K562 (cell line): Measurements from ENCODE around the gene FAM9B. TPM values are rescaled to one million over a fixed set of nuclear protein-coding genes. Genes with fewer than 3 reads are reported as not detected.

Experiments used
- ATAC-seq: fragments of 200-7000 bp; cut with Tn5 transposase; 3 replicates; pipeline ENCODE4 v1.9.1; 2020; ENCODE audit warnings: moderate library complexity
- BruUV-seq: library from RNA; stranded (reverse); fragments of 400-500 nt; replicated peaks from 2 replicates; lab custom pipeline; 2021; lab: Mats Ljungman, UMichigan
- CTCF ChIA-PET: fragments of 300-600 bp; formaldehyde crosslinking; extraction: SDS; loops from one replicate; lab custom pipeline; 2021; ENCODE audit warnings: low intra/inter-chr PET ratio; lab: Yijun Ruan, JAX
- POLR2A ChIA-PET: fragments of 300-600, 350-650 bp; sonication (Branson Sonifier 250); formaldehyde crosslinking; extraction: SDS; loops from one replicate; lab custom pipeline; 2021; ENCODE audit warnings: antibody characterized with exemption, inconsistent platforms; lab: Yijun Ruan, JAX
- DNase-seq, 4 experiments: peaks; one replicate each; pipeline versions ENCODE4 v3.0.0 to v3.0.0-alpha.2; 2011 to 2018; ENCODE audit warnings: low spot score in 3 of 4, mixed read lengths in 3 of 4; ENCODE audit errors: extremely low read depth in 1 of 4
- FAIRE-seq: peaks from 2 replicates; lab custom pipeline; 2011; peaks lifted over from hg19 to GRCh38; lab: Jason Lieb, UNC
- H2AFZ ChIP-seq: 2 replicates; pipeline ENCODE4 v1.6.0; 2011; ENCODE audit warnings: low read depth, low read length, control low read depth, inconsistent platforms
- H3K27ac ChIP-seq: fragments of 200-600 bp; 3 replicates; pipeline ENCODE4 v1.8.0; 2011; ENCODE audit warnings: low read depth, mild to moderate bottlenecking, control low read depth, inconsistent platforms, low read length, moderate library complexity, mixed read lengths; ENCODE audit errors: extremely low read depth
- H3K27me3 ChIP-seq, 2 experiments: fragments of 300-600 bp in 1 of 2; 2 replicates in 1 of 2; 3 replicates in 1 of 2; pipeline versions ENCODE4 v1.6.0 to v1.8.0; 2011; ENCODE audit warnings: inconsistent platforms in 2 of 2, low read length in 2 of 2, mild to moderate bottlenecking in 1 of 2, mixed read lengths in 1 of 2, moderate library complexity in 1 of 2; ENCODE audit not compliant: control insufficient read depth in 2 of 2, insufficient read depth in 2 of 2
- H3K36me3 ChIP-seq: fragments of 300-600 bp; 3 replicates; pipeline ENCODE4 v1.8.0; 2011; ENCODE audit warnings: mild to moderate bottlenecking, low read length, inconsistent platforms; ENCODE audit not compliant: control insufficient read depth, insufficient read depth
- H3K4me1 ChIP-seq, 2 experiments: fragments of 200-600 bp in 1 of 2; replicated peaks in 1 of 2; 2 replicates in 1 of 2; 3 replicates in 1 of 2; pipeline versions ENCODE4 v1.5.1 to v1.8.0; 2011; ENCODE audit warnings: inconsistent platforms in 2 of 2, low read length in 2 of 2, mild to moderate bottlenecking in 1 of 2, mixed read lengths in 1 of 2, moderate library complexity in 1 of 2; ENCODE audit not compliant: control insufficient read depth in 2 of 2, insufficient read depth in 2 of 2
- H3K4me2 ChIP-seq: 2 replicates; pipeline ENCODE4 v1.6.1; 2011; ENCODE audit warnings: low read length, control low read depth, inconsistent platforms, mixed read lengths; ENCODE audit not compliant: insufficient read depth
- H3K4me3 ChIP-seq: fragments of 200-600 bp; sonication (generic), shearing (Covaris generic); 2 replicates; pipeline ENCODE4 v1.5.1; 2016; ENCODE audit warnings: control low read depth, inconsistent platforms
- H3K79me2 ChIP-seq: fragments of 200-600 bp; 3 replicates; pipeline ENCODE4 v1.8.0; 2011; ENCODE audit warnings: low read length, inconsistent platforms; ENCODE audit not compliant: control insufficient read depth, insufficient read depth
- H3K9ac ChIP-seq, 2 experiments: 2 replicates each; pipeline versions ENCODE4 v1.6.0 to v1.6.1; 2011; ENCODE audit warnings: low read depth in 2 of 2, low read length in 2 of 2, control low read depth in 1 of 2, inconsistent platforms in 1 of 2, mild to moderate bottlenecking in 1 of 2, mixed read lengths in 1 of 2; ENCODE audit not compliant: insufficient read depth in 1 of 2
- H3K9me1 ChIP-seq: one replicate; pipeline ENCODE4 v1.6.0; 2011; ENCODE audit warnings: inconsistent platforms, mild to moderate bottlenecking, low read length, moderate library complexity; ENCODE audit not compliant: control insufficient read depth, insufficient read depth
- H3K9me3 ChIP-seq: replicated peaks from 2 replicates; pipeline ENCODE4 v1.5.1; 2011; ENCODE audit warnings: low read depth, low read length, inconsistent platforms; ENCODE audit not compliant: control insufficient read depth, insufficient read depth
- H4K20me1 ChIP-seq: replicated peaks from 2 replicates; pipeline ENCODE4 v1.6.1; 2011; ENCODE audit warnings: low read length, inconsistent platforms, mixed read lengths; ENCODE audit not compliant: control insufficient read depth, insufficient read depth
- BRD9 ChIP-seq: fragments of 450-650 bp; IDR thresholded peaks from 2 replicates; pipeline ENCODE4 v1.6.1; 2018; ENCODE audit warnings: low read depth; ENCODE audit not compliant: partially characterized antibody
- GABPB2 ChIP-seq: fragments of 250-450 bp; sonication (Bioruptor Pico); conservative IDR thresholded peaks from 2 replicates; pipeline ENCODE4 v1.5.1; 2021; ENCODE audit warnings: mild to moderate bottlenecking
- SNRNP70 ChIP-seq: fragments of 200-400 bp; formaldehyde crosslinking; optimal IDR thresholded peaks from 2 replicates; pipeline ENCODE3; 2017; ENCODE audit warnings: low read depth, low read length
- SP1 ChIP-seq: sonication (generic); formaldehyde crosslinking; IDR thresholded peaks from 2 replicates; pipeline ENCODE4 v1.8.1; 2022; ENCODE audit warnings: mild to moderate bottlenecking, missing genetic modification reagents
- TAF1 ChIP-seq: IDR thresholded peaks from 2 replicates; pipeline ENCODE4 v1.6.1; 2011; ENCODE audit warnings: mild to moderate bottlenecking, low read length, moderate library complexity; ENCODE audit not compliant: insufficient read depth, control insufficient read depth, severe bottlenecking; ENCODE audit errors: extremely low read depth
- ZNF668 ChIP-seq: fragments of 250-450 bp; sonication (Bioruptor Pico); IDR thresholded peaks from 2 replicates; pipeline ENCODE4 v1.8.0; 2022; ENCODE audit warnings: mild to moderate bottlenecking, inconsistent platforms
- WGBS: fragments of 100-300 bp; shearing (Covaris generic); methylation state at CpG from one replicate; pipeline ENCODE4 v1.1.6; 2016; ENCODE audit warnings: low coverage, mixed read lengths; ENCODE audit not compliant: insufficient coverage; ENCODE audit errors: missing lambda C conversion rate; 5-methylcytosine and 5-hydroxymethylcytosine counted together
- in situ Hi-C: fragments of 300-500 bp; cut with MboI; formaldehyde crosslinking; loops from 4 replicates; pipeline ENCODE4 v1.15.0; 2018; ENCODE audit warnings: inconsistent platforms, mixed read lengths
- intact Hi-C: fragments of 100-400 bp; cut with micrococcal nuclease; formaldehyde crosslinking; loops from 2 replicates; pipeline ENCODE4 v1.14.2; 2022
- polyA plus RNA-seq, 8 experiments: library from polyadenylated mRNA; depleted of rRNA in 4 of 8; stranded (reverse) in 5 of 8; unstranded in 3 of 8; fragments of >200 nt; fragmentation: Nextera tagmentation in 2 of 8; fragmentation: Illumina TruSeq in 1 of 8; extraction: Ambion mirVana in 2 of 8; extraction: Trizol in 1 of 8; gene quantifications; 2 replicates each; pipeline versions ENCODE4 v1.2.1 to v1.2.3, GENCODE V29; 2011 to 2014; ENCODE audit warnings: inconsistent platforms in 1 of 8, missing spikeins in 1 of 8
- total RNA-seq, 7 experiments: library from RNA; depleted of rRNA in 6 of 7; stranded (reverse); fragments of >200 nt in 6 of 7; fragmentation: Illumina TruSeq in 2 of 7; extraction: Trizol in 2 of 7; gene quantifications; 2 replicates each; pipeline versions ENCODE4 v1.2.1 to v1.2.3, GENCODE V29; 2011 to 2021; ENCODE audit warnings: low replicate concordance in 1 of 7
- TF ChIP-seq, protein P1 (sequence below), 3 experiments: IDR thresholded peaks in 2 of 3; conservative IDR thresholded peaks in 1 of 3; 2 replicates each; pipeline ENCODE4 v1.5.1; 2011 to 2012; ENCODE audit warnings: low read length in 3 of 3, mild to moderate bottlenecking in 3 of 3, control low read depth in 2 of 3, improper control_type of control experiment in 1 of 3, inconsistent platforms in 1 of 3, low read depth in 1 of 3, mixed read lengths in 1 of 3, moderate library complexity in 1 of 3; ENCODE audit not compliant: insufficient read depth in 2 of 3
- TF ChIP-seq, protein P2 (sequence below): sonication (generic); formaldehyde crosslinking; IDR thresholded peaks from 2 replicates; pipeline ENCODE4 v1.8.1; 2023; ENCODE audit warnings: mild to moderate bottlenecking, missing genetic modification reagents
- TF ChIP-seq, protein P3 (sequence below): fragments of 250-450 bp; sonication (Bioruptor Pico); IDR thresholded peaks from 2 replicates; pipeline ENCODE4 v1.8.0; 2021; ENCODE audit warnings: moderate library complexity, mild to moderate bottlenecking, inconsistent platforms

The FAM9B gene
- total and polyA plus RNA-seq, 9 of the 15 experiments (the other 6 are each of a cell fraction or from before 2014, with no cell fraction given) = 0.53 to 4.6 (median 3.2) TPM

DNA sequence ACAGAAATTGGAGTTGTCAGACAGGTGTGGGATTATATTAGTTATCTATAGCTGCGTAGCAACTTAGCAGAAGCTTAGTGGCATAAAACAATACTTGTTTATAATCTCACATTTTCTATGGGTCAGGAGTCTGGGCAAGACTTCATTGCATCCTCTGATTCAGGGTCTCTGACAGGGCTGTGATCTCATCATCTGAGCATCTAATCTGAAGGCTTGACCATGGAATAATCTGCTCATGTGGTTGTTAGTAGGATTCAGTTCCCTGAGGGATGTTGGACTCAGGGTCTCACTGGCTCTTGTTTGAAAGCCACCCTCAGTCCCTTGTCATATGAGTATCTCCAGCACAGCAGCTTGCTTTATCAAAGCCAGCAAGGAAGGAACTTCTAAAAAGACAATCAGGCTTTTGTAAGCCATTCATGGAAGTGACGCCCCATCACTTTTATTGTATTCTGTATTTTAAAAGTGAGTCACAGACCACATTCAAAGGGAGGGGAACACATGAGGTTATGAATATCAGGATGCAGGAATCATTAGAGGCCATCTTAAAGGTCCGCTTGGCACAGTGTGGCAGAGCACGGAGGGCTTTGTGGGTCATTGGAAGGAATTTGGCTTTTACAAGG, 37.2 kb upstream of the FAM9B start:
- DNase-seq (no peak), FAIRE-seq (no peak), ATAC-seq (no peak)
- TF ChIP-seq ZNF668 (CRISPR knock-in tag) = no peak
- TF ChIP-seq TAF1 = no peak
- TF ChIP-seq, protein P1, sequence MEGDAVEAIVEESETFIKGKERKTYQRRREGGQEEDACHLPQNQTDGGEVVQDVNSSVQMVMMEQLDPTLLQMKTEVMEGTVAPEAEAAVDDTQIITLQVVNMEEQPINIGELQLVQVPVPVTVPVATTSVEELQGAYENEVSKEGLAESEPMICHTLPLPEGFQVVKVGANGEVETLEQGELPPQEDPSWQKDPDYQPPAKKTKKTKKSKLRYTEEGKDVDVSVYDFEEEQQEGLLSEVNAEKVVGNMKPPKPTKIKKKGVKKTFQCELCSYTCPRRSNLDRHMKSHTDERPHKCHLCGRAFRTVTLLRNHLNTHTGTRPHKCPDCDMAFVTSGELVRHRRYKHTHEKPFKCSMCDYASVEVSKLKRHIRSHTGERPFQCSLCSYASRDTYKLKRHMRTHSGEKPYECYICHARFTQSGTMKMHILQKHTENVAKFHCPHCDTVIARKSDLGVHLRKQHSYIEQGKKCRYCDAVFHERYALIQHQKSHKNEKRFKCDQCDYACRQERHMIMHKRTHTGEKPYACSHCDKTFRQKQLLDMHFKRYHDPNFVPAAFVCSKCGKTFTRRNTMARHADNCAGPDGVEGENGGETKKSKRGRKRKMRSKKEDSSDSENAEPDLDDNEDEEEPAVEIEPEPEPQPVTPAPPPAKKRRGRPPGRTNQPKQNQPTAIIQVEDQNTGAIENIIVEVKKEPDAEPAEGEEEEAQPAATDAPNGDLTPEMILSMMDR (IDR thresholded peaks at IDR 0.05 in 2 of 3, conservative IDR thresholded peaks at IDR 0.05 in 1 of 3; ENCODE audit: insufficient read depth in 2 of 3, low read depth in 1 of 3, low read length in 3 of 3) = no peak
- TF ChIP-seq, protein P2, sequence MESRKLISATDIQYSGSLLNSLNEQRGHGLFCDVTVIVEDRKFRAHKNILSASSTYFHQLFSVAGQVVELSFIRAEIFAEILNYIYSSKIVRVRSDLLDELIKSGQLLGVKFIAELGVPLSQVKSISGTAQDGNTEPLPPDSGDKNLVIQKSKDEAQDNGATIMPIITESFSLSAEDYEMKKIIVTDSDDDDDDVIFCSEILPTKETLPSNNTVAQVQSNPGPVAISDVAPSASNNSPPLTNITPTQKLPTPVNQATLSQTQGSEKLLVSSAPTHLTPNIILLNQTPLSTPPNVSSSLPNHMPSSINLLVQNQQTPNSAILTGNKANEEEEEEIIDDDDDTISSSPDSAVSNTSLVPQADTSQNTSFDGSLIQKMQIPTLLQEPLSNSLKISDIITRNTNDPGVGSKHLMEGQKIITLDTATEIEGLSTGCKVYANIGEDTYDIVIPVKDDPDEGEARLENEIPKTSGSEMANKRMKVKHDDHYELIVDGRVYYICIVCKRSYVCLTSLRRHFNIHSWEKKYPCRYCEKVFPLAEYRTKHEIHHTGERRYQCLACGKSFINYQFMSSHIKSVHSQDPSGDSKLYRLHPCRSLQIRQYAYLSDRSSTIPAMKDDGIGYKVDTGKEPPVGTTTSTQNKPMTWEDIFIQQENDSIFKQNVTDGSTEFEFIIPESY (CRISPR knock-in tag) = no peak
- no peak for TF ChIP-seq SP1 (CRISPR knock-in tag)
- TF ChIP-seq, protein P3, sequence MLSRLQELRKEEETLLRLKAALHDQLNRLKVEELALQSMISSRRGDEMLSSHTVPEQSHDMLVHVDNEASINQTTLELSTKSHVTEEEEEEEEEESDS = no peak
- TF ChIP-seq BRD9 = no peak
- no peak for TF ChIP-seq SNRNP70
- no peak for TF ChIP-seq GABPB2 (CRISPR knock-in tag)
- no peak overlapping the region for H3K4me3 ChIP-seq
- no peak overlapping the region for H3K9ac ChIP-seq
- H4K20me1 ChIP-seq = no peaks in the 10 kb centered on the region
- intact Hi-C loops (no loop called here), in situ Hi-C loops (no loop called here)
- no TSS peak for BruUV-seq
- ChIA-PET CTCF (no interaction called here), POLR2A (no interaction called here)
- no peak overlapping the region for H3K27ac ChIP-seq
- no peaks in the 10 kb centered on the region for H3K9me1 ChIP-seq
- no peaks in the 10 kb centered on the region for H3K79me2 ChIP-seq
- H3K4me2 ChIP-seq = no peak overlapping the region
- no peaks in the 10 kb centered on the region for H3K9me3 ChIP-seq
- H3K27me3 ChIP-seq = no peaks in the 10 kb centered on the region
- no peaks in the 10 kb centered on the region for H3K4me1 ChIP-seq
- H3K36me3 ChIP-seq = no peaks in the 10 kb centered on the region
- 3% methylated on average over 4 of the region's 4 CpGs for WGBS
- H2AFZ ChIP-seq = no peak overlapping the region
